Fibroblast of skin of right quadriceps (primary cell): ENCODE measurements around the gene CCK.
"Not testable (repeated sequence)": the region's sequence is repeated elsewhere in the genome, so short reads cannot be mapped to it uniquely, and the experiment has no call there.

ENCODE experiments used
- DNase-seq: peaks from one replicate; pipeline ENCODE4 v3.0.0-alpha.2; 2013

The CCK gene, protein sequence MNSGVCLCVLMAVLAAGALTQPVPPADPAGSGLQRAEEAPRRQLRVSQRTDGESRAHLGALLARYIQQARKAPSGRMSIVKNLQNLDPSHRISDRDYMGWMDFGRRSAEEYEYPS

DNA sequence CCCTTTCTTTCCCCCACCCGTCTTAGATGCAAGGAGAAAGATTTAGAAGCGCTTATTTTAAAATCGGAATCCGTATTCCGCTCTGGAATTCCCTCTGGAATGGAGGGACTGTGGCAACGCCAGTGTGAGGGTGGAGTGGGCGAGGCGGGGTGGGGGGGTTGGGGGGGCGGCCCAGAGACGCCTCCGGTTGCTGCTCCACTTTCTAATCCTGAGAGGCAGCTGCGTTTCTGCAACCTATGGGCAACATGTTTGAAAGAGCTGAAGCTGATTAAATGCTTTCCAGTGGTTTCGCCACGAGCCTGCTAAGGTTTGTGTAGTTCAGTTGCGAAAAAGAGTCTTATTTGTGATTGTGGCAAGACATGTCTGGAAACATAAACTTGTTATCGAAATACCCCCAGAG lies at the start of gene CCK:
Gene CCK, minus strand, starts transcription at position 101 of the 400 bp plus-strand sequence. CDS start 2,555 bp downstream, outside the sequence.
- no peak for DNase-seq

DNA sequence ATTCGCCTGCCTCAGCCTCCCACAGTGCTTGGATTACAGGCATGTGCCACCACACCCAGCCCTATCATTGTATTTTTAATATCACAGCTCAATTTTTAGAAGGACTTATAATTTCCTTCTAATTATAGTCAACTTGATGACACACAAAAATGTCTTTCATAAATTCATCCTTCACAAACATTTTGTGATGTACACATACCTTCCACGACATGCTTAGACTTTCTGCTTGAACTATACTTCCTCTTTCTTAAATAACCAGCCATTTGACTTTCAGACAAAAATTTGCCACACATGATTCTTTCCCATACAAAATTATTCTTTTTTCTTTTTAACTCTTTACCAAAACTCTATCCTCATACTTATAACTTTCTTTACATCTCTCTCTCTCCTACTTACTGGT lies 48.4 kb upstream of the CCK start:
- no peak for DNase-seq

DNA sequence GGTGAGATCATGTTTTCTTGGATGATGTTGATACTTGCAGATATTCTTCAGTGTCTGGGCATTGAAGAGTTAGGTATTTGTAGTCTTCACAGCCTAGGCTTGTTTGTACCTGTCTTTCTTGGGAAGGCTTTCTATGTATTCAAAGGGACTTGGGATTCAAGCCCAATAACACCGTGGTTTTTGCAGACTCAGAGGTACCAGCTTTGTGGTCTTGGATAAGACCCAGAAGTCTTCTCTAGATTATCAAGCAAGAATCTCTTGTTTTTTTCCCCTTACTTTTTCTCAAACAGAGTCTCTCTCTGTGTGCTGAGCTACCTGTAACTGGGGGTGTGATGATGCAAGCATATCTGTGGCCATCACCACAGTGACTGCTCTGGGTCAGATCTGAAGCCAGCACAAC lies 42.7 kb upstream of the CCK start:
- no peak for DNase-seq

DNA sequence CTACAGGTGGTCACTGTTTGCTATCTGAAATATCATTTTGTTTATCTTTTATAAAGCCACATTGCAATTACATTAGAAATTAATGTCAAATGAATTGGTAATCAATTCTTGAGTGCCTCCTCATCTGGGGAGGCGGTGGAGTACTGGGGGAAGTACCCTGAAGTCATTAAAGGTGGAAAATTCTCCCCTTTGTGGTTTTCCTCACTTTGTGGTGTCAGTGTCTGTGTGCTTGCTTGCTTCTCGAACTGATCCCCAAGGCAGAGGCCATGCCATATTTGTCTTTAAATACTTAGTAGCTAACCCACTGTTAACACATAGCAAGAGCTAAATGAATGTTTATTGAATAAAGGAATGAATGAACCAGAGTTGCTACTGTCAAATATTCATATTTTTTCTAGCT lies 40.5 kb upstream of the CCK start:
- DNase-seq = no peak

DNA sequence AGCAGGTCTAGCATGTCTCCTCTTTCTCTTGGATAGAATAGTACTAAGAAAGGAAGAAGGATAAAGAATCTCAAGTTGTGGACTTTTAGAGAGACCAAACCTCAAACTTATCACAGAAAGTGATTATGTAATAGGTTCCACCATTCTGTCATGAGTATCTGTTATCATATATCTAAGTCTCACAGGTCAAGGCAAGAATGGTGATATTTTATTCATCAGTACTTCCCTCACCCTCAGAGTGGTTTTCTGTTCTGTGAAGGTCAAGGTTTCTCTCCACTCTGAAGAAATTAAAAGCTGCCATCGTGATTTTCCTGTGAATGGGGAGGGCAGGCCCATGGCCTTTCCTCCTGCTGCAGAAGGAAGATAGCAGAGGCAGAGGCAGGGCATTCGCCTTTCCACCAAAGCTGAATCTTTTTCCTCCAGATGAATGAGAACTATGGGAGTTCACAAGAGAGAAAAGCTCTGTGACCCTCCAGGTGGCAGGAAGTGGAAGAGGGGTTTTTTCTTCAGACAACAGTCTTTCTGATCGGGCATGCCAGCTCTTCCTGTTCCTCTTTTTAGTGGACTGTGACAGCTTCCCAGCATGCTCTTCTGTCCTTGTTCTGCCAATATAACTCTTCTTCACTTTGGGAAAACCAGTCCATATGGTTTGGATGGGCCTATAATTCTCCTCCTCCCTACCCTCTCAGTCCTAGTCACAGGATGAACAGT lies 37.1 kb upstream of the CCK start:
- no peak for DNase-seq

DNA sequence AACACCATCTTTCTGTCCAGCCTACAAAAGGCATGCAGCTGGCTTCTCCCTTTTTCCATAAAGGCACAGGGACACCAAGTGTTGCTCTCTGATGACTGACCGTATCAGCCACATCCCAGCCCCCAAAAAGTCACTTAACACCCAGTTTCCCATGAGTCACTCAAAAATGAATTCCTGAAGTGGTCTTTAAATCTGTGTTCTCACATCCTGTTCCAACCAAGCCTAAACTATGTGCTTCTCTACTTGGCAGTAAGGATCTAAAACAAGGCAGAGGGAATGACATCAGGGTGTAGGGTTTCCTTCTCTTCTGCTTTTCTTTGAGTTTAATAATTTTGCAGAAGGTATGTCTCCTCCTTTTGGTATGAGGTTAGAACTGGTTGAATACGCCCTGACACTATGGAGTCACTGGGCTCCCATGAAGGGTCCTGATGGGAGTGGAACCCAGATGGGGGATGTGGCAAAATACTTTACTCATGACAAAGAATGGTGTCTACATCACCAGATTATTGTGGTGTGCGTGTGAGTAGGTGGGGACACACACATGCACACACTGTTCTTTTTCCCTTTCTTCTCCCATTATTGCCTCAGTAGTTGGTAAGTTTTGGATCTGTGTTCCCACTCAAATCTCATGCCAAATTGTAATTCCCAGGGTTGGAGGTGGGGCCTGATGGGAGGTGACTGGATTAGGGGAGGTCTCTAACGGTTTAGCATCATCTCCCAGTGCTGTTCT lies 35.6 kb upstream of the CCK start:
- DNase-seq = peak; percentile 21

DNA sequence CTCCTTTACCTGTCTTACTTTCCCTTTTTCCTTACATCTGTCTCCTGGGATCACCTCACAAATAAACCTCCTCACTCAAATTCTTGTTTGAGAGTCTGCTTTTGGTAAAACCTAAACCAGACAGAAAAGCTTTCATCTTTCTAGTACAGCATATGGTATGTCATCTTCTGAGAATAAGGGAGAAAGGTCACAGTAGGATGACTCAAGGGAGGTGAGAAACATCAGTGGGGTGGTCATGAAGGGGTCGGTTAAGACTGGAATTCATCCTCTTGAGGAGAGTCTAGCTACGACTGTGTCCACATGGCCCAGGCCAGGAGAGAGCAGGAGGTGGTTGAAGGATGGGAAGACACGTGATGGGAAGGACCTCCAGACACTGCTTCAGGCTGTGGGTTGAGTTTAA lies 34.8 kb upstream of the CCK start:
- no peak for DNase-seq

DNA sequence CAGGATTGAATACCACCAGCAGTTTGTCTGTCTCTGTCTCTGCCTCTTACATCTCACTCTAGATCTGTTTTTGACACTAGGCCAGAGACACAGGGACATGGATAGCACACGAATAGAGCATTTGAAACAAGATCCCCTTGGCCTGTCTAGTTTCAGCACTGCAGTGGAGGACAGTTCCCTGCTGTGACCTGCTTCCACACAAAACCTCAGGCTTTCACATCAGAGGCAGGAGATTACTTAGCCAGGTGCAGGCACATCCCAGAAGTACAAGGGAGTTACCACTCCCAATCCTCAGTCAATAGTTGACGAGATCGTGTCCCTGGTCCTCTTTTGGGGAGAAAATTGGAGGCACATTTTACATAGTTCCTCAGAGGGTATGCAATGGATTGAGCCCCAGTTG lies 34.0 kb upstream of the CCK start:
- DNase-seq = peak; percentile 25

DNA sequence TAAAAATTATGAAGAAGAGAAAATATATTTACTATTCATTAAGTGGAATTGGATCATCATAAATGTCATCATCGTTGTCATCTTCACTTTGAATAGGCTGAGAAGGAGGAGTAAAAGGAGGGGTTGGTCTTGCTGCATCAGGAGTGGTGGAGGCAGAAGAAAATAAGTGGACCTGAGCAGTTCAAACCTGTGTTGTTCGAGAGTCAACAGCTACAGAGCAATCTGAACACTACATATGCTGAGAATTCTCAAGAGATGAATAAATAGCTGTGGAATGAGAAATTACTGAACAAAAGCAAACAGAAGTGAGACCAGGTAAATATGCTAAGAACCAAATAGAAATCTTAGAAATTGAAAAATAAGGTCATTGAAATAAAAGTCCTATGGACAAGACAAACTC lies 32.3 kb upstream of the CCK start:
- DNase-seq = no peak

DNA sequence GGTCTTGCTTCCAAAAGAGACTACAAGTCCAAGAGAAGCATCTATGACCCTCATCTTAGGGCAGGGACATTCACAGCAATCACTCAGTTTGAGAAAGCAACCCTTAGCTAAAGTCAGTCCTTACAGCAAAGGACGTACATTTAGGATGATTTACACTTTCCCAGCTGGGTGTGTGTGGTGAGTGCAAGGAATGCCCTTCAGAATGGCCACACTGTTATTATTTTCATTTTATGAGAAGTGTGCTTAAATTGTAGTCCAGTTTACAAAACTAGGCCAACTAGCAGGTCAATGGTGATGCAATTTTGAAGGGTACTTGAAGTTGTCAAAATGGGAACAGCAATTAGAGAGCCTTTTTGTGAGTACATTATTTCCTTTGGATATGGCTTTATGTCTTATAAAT lies 26.0 kb upstream of the CCK start:
- no peak for DNase-seq

DNA sequence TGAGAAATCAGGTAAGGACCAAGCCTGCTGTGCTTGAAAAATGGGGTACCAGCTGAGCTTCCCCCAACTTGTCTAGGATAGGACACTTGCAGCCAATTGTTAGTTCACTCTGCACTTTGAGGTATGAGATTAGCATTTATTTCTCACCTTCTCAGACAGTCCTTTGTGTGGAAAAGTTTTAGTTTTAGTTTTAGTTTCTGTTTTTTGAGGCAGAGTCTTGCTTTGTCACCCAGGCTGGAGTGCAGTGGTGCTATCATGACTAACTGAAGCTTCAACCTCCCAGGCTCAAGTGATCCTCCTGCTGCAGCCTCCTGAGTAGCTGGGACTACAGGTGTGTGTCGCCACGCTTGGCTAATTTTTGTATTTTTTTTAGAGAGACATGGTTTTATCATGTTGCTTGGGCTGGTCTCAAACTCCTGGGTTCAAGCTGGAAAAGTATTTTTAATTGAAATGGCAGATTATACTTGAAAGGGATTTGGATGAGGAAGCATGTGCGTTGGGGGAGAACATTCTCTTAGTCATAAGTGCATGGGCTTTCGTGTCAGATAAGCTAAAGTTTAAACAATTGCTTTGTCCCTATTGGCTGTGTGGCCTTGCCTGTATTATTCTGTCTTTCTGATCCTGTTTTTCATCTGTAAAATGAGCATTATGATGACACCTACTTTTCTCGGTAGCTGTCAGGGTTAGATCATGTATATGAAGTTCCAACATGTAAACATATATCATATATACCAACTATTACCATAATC lies 25.2 kb upstream of the CCK start:
- no peak for DNase-seq

DNA sequence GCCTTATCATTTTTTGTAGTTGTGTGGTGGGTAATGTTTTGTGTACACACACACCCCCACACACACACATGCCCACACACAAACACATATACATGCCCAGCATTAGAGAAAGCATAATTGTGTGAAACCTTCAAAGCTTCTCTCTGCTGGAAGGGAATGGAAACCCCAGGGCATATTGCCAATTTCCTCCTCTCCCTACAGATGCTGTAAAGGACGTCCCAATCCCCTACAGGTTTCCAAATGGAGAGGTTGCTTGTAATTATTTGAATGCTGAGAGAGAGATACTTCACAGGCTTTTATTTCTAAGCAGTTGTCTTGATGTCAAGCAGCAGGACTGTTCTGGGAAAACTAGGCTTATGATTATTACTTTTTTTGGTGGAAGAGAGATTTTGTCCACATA lies 23.0 kb upstream of the CCK start:
- no peak for DNase-seq

DNA sequence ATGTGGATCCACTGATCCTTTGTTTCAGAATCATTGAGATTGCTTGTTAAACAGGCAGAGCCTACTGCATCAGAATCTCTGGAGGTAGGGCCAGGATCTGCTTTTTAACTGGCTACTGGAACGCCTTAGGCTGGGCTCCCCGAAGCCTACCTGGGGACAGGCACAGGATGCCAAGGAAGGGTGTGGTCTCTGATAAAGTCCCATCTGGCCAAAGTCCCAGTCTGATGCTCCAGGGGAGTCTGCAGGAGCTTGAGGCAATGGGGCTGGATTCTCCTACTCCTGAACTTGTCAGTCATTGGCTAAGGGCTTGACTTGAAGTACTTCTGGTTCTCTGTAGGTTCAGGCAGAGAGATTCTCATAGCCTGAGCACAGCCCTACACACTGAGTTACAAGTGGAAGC lies 22.4 kb upstream of the CCK start:
- no peak for DNase-seq

DNA sequence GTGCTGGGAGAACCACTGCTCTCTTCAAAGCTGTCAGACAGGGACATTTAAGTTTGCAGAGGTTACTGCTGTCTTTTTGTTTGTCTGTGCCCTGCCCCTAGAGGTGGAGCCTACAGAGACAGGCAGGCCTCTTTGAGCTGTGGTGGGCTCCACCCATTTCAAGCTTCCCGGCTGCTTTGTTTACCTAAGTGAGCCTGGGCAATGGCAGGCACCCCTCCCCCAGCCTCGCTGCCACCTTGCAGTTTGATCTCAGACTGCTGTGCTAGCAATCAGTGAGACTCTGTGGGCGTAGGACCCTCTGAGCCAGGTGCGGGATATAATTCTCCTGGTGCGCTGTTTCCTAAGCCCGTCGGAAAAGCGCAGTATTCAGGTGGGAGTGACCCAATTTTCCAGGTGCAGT lies 21.4 kb upstream of the CCK start:
- not testable (repeated sequence) for DNase-seq

DNA sequence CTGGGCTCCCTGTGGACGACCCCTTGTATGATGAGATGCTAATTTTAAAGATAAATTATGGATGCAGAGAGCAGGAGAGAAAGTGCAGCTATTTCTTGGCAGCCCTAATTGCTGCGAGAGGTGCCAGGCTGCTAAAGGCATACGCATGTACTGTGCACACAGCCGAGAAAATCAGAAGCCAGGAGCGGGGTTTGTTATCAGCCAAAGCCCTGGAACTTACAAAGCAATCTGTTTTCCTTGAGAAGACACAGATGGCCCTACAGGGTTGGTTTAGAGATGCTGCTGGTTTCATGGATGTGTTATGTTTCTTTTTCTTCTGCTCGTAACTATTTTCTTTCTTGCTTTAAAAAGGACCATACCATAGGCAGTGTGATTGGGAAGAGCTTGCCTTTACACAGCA lies 11.7 kb upstream of the CCK start:
- DNase-seq = no peak

DNA sequence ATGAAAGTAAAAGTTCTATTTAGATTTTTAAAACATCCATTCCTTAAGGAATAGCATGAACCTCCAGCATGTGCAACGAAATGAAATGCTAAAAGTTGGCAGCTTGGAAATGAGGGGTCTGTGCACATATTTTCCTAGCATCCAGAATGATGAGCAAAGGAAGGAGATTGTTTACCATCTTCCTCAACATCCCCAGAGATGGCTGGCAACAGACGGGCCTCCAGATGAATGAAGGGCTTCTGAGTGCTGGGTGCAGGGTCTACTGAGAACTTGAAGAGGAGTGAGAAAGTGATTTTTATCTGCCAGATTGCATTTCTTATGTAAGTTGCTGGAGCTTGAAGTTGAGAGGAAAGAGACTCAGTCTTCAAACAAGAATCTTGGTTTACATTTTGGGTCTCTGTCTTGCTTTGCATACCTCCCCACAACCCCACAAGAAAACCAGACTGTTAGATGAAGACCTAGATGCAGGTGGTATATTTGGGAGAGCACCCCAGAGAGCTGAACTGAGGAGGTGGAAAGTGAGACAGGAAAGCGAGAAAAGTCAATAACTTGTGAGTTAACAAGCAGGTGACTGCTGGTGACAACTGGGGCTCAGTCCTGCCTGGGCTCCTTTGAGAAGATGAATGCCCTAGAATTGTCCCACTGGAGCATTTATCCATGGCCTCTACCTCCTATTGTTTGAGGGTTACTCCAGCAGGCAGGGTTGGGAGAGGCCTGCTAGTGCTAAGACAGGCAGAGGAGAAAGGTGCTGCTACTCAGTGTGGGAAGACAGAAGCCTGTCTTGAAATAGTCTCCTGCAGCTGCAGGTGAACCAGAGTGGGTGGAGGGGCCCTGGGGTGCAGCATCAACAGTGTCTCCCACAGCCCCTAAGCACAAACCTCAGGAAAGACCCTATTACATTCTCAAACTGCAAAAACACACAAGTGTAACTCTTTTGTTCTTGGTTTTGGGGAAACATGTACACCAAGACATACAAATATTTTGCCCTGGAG lies 10.5 kb upstream of the CCK start:
- no peak for DNase-seq

DNA sequence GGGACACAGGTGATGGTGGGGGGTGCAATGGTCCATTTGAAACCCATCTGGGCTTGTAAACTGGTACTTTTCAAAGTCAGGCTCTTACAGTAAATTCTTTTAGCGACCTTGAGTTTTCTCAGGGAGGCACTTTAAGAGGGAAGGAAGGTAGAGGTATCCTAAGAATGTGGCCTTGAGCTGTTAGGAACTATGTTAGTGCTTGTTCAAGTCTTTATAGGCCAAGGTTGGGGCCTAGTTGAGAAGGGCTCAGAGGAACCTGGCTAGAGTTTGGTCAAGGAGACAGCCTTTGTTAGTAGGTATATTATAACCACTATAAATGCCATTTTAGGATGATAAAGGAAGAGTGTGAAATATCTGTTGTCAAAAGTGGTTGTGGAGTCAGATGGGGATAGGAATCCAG lies 9.2 kb upstream of the CCK start:
- DNase-seq = no peak

DNA sequence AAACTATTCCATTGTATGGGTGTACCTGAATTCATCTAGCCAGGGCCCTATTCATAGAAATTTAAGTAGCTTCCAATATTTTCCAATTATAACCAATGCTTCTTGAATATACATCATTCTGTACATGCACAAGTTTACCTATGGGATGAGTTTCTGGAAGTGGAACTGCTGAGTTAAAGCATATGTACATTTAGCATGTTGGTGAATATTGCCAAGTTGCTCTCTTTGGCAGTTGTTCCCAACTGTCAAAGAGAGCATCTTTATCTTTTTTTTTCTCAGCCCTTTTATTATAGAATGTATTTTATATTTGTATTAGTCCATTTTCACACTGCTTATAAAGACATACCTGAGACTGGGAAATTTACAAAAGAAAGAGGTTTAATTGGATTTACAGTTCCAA lies 8.3 kb upstream of the CCK start:
- no peak for DNase-seq

DNA sequence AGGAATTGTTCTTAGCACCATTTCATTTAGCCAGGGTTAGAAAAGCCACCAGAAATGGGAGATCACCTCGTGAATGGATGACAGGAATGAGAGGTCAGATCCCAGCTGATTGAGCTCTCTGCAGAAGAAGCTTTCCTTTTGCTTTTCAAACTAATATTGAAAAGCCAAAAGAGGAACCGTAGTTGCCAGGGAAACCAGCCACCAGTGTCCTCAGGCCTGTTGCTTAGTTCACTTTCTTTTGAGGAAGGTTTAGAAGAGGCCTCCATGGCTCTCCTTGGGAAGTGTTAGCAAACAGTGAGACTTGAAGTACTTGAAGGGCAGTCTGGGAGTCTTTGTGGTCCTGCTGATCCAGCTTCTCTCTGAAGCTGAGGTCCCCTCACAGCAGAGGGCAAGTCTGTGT lies 7.4 kb upstream of the CCK start:
- DNase-seq = no peak

DNA sequence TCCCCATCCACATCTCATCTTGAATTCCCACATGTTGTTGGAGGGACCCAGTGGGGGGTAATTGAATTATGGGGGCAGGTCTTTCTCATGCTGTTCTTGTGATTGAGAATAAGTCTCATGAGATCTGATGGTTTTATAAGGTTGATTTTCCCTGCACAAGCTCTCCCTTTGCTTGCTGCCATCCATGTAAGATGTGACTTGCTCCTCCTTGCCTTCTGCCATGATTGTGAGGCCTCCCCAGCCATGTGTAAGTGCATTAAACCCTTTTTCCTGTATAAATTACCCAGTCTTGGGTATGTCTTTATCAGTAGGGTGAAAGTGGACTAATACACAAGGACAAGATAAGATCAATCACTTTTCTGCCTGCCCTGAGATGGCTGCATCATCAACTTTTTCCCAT lies 5.8 kb upstream of the CCK start:
- DNase-seq = no peak

DNA sequence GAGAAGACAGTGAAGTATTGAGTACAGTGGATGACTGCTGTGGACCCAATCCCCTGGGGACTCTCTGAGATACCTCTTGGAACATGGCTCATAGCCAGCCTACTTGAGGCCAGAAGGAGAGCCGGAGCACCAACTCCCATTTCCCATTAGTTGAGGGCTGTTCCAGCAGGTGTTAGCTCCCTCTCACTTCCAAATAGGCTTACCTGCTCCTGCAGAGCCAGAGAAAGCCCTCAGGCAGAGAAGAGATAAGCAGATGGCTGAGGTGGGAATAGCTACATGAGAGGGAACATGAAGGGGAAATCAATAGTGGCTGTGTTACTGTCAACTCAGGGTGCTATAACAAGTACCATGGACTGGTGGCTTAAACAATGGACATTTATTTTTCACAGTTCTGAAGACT lies 4.6 kb upstream of the CCK start:
- DNase-seq = no peak

DNA sequence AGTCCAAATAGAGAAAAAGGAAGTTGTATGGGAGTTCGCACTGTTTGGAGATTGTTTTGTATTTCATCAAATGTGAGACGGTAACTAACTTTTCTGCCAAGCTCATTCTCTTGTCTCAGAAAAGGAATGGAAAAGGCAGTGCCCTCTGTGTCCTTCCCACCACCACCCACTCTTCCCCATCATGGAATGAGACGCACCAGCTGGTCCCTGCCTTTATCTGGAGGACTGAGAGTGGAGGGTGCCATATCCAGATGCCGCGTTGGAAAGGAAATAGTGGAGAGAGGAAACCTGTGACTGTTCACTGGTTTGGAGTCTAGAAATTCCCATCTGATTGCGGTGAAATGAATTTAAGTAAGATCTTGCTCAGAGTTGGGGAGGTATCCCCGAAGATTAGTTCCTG lies 3.7 kb upstream of the CCK start:
- DNase-seq = no peak

DNA sequence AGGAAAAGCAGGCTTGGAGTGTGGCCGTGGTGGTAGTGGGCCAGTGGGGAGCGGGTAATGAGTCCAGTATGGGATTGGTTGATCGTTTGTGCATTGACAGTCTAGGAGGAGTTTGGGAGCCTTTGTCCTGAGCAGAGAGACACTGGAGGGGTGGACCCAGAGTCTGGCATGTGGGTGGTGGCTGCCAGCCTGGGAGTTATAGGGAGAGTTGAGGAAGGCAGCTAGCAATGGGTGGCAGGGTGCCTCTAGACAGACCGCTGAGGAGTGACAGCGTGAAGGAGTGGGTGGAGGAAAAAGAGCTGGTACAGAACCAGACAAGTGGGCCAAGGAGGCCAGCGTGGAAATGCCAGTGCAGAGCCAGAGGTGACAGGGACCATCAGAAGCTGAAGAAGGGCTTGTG lies 1.9 kb upstream of the CCK start:
- DNase-seq = no peak
